ES-I3 (cell line): ENCODE measurements around the gene SVEP1.

Experiments used
- H3K36me3 ChIP-seq: 2 replicates; pipeline ENCODE4 v1.6.1; 2013; ENCODE audit warnings: mild to moderate bottlenecking, low read length, control low read depth, moderate library complexity; ENCODE audit not compliant: insufficient read depth
- H3K4me1 ChIP-seq: 2 replicates; pipeline ENCODE4 v1.6.1; 2013; ENCODE audit warnings: mild to moderate bottlenecking, control low read depth, low read length; ENCODE audit not compliant: insufficient read depth
- H3K9ac ChIP-seq: 2 replicates; pipeline ENCODE4 v1.6.1; 2013; ENCODE audit warnings: low read depth, mild to moderate bottlenecking, low read length, moderate library complexity
- H3K9me3 ChIP-seq: 2 replicates; pipeline ENCODE4 v1.6.1; 2013; ENCODE audit warnings: mild to moderate bottlenecking, low read length, moderate library complexity; ENCODE audit not compliant: control insufficient read depth, insufficient read depth

Gene SVEP1

DNA sequence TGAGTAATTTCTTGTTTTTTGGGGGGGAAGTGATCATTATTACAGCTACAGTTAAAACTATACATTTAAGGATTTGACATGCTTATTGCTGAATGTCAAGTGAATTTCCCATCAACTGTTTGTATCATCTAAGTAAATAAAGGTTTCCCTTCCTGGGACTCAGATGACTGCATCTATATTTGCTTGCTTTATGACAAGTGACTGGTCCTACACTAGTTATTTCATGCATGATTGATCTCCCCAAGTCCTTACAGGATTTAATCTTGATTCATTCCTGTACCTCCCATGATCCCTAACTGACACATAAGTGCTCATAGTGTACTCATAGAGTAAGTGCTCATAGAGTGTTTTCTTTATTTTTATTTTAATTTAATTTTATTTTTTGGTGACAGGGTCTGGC lies 244.7 kb downstream of the SVEP1 start:
- Histone ChIP-seq H3K9ac (no peak overlapping the region), H3K9me3 (no peaks in the 10 kb centered on the region), H3K4me1 (no peaks in the 10 kb centered on the region), H3K36me3 (no peaks in the 10 kb centered on the region)

DNA sequence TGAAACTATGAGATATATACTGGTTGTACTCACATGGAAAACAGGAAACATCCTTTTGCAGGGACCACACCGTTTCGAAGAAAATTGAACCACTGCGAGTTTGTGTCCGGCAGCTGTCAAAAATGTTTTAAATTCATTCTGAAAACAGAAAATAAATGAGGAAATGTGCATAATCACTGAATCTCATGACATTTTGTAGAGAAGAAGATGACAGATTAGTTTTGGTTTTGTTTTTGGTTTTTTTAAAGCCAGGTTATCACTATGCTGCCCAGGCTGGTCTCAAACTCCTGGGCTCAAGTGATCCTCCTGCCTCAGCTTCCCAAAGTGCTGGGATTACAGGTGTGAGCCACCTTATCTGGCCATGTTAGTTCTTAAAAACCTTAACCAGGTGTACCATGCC lies 245.4 kb downstream of the SVEP1 start:
- no peaks in the 10 kb centered on the region for H3K36me3 ChIP-seq
- no peaks in the 10 kb centered on the region for H3K4me1 ChIP-seq
- no peak overlapping the region for H3K9ac ChIP-seq
- no peaks in the 10 kb centered on the region for H3K9me3 ChIP-seq

DNA sequence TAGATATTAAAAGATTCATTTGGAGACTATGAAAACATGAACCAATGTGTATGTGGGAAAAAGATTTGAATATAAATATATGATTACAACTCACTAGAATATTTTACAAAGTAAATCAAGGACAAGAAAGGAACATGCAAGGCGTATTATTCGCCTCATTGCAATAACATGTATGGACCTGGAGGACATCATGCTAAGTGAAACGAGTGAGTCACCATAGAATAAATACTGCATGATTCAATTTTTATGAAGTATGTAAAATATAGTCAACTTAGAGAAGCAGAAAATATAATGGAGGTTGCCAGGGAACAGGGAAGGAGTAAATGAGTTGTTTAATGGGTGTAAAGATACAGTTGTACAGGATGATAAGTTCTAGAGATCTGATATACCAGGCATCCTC lies 246.8 kb downstream of the SVEP1 start:
- Histone ChIP-seq H3K4me1 (no peaks in the 10 kb centered on the region), H3K9ac (no peak overlapping the region), H3K9me3 (no peaks in the 10 kb centered on the region), H3K36me3 (no peaks in the 10 kb centered on the region)

DNA sequence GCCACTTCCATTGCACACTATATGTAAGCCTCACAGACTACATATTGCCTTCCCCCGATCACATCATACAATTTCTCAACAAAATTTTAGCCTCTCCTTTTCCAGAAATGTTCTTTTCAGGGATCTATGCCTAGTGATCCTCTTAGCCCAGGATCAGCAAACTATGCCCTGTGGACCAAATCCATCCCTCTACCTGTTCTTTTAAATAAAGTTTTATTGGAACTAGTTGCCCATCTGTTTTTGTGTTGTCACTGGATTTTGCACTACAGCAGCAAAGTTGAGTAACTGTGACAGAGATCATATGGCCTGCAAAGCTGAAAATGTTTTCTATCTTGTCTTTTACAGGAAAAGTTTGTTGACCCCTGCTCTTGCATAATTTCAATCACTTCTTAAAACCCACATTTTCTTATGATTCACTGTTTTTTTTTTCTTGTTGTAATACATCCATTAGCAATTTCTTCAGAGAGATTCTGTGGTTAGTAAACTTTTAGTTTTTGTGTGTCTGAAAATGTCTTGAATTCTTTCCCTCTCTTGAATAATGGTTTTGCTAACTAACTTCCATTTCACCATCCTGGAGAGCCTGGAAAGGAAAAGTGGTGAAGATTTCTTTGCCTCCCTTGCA lies 248.9 kb downstream of the SVEP1 start:
- Histone ChIP-seq H3K4me1 (no peaks in the 10 kb centered on the region), H3K9me3 (no peaks in the 10 kb centered on the region), H3K9ac (no peak overlapping the region), H3K36me3 (no peaks in the 10 kb centered on the region)

DNA sequence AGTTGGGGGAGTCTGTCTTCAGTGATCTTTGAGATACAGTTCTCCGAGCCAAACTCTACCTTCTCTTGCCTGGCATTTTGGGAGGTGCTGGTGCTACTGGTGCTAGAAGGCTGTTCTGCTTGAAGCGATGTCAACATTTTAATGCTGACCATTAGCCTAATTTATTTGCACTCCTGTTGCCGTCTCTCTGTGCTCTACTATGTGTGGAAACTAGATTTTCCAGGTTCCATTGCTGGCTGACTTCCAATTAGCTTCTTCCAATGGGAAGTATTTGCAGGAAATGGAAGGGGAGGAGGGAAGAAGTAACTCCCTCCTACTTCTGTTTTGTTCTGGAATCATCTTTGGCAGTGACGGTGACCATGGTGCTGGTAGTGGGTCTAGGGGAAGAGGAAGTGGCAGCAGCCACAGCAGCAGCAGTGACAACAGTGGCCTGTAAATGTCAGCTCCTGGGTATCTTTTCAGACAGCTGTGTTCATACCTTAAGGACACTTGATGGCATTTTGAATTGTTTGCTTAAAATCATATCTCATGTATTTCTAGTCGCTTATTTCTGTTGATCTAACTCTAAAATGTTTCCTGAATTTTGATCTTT lies 249.8 kb downstream of the SVEP1 start:
- Histone ChIP-seq H3K9ac (no peak overlapping the region), H3K9me3 (no peaks in the 10 kb centered on the region), H3K36me3 (no peaks in the 10 kb centered on the region), H3K4me1 (no peaks in the 10 kb centered on the region)

DNA sequence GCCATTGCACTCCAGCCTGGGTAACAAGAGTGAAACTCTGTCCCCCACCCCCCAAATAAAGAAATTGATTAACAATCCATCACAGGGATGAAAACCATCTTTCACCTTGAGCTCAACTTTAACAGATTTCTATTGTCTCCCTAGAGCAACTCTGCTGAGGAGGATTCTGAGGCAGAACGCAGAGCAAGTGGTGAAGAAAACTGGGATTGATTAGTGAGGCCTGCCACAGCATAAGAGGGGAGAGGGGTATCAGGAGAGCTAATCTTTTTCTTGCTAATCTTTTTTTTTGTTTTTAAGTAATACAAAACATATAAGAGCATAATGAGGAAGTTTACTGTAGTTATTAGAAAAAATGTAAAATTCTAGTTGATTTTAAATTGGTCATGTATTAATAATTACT lies 250.8 kb downstream of the SVEP1 start:
- no peaks in the 10 kb centered on the region for H3K36me3 ChIP-seq
- no peak overlapping the region for H3K9ac ChIP-seq
- H3K9me3 ChIP-seq, result no peaks in the 10 kb centered on the region
- no peaks in the 10 kb centered on the region for H3K4me1 ChIP-seq

DNA sequence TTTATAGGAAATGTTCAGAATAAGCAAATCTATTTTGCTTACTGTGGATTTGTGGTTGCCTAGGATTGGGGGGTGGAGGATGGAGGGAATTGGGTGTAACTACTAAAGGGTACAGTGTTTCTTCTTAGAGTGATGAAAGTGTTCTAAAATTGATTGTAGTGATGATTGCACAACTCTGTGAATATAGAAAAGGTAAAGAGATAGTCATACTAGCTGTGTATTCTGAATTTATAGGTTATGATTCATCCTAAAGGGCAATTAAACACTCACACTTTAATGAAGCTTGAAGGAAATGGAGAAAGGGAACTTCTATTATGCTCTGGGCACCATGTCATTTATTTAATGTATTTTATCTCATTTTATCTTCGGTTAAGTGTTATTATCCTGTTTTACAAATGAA lies 251.8 kb downstream of the SVEP1 start:
- Histone ChIP-seq H3K4me1 (no peaks in the 10 kb centered on the region), H3K9ac (no peak overlapping the region), H3K36me3 (no peaks in the 10 kb centered on the region), H3K9me3 (peaks cover 2% of the 10 kb centered on the region; the same call in 1 of the 2 replicates)

DNA sequence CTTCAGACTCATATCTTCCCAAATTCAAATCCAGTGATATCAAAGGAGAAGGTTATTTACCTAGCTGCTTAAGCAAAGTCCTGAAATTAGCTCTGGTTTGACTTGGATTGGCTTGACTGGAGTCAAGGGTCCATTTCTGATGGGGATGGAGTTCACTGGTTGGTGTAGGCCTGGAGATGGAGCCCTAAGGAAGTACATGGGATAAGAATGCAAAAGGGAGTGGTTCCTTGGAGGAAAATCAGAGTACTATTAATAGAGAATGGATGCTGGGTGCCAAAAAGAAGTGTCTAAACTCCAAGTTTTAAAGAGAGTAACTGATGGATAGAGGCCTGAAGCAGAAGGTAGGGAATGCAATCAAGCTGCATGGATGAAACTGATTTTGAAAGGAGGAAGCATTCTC lies 255.7 kb downstream of the SVEP1 start:
- Histone ChIP-seq H3K9me3 (peaks cover 2% of the 10 kb centered on the region; the same call in 1 of the 2 replicates), H3K4me1 (no peaks in the 10 kb centered on the region), H3K9ac (no peak overlapping the region), H3K36me3 (no peaks in the 10 kb centered on the region)

DNA sequence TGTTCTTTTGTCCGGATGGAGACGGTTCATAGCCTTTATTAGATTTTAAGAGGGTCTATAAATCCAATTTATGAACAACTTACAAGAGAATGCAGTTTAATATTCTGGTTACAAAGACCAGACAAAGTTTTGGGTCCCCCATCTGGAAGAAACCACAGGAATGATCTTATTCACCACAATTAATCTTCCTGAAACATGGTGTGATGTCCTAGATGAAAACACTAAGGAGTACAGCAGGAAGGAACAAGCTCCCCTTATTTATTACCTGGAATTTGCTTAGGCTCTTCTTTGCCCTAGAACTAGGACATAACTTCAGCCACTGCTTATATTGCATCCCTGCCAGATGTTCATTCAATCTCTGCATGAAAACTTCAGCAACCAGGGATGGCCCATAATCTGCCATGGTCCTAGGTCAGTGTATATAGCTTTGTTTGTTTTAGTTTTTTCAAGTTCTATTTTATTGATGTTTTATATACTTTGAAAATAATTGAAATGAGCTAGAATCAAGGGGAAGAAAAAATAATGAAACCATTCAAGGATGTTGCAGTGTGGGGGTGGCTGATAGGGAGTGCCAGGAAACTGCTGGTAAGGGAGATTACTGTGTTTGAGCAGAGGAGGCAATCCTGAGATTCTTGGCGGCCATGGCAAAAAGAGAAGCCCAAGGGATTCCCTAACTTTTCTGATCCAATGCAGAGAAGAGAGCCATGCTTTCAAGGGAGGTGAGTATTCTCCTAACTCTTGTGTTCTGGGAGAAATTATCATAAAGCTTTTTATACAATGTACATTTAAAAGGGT lies 258.7 kb downstream of the SVEP1 start:
- Histone ChIP-seq H3K9me3 (peaks cover 2% of the 10 kb centered on the region; the same call in 1 of the 2 replicates), H3K4me1 (peaks cover 7% of the 10 kb centered on the region), H3K9ac (no peak overlapping the region), H3K36me3 (no peaks in the 10 kb centered on the region)

DNA sequence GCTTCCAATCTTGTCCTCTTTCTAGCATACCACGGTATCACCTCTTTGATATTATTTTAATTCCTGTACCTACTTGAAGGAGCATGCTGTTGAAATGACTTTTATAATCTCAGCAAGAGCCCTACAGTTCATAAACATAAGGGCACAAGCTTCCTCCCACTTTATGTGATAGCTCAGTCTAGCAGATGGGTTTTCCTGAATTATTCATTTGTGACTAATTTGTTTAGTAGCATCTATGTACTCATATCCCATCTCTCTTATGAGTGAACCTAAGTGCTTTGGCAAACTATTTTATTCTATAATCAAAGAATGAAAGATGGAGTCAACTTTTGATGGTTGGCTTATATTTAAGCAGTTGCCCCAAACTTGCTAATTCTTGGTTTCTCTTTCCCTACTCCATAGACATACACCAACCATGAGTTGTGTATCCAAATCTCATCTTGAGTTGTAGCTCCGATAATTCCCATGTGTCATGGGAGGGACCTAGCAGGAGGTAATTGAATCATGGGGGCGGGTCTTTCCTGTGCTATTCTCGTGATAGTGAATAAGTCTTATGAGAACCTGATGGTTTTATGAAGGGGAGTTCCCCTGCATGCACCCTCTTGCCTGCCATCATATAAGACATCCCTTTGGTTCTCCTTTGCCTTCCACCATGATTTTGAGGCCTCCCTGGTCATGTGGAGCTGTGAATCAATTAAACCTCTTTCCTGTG lies 259.6 kb downstream of the SVEP1 start:
- Histone ChIP-seq H3K4me1 (peaks cover 7% of the 10 kb centered on the region), H3K36me3 (no peaks in the 10 kb centered on the region), H3K9me3 (peaks cover 2% of the 10 kb centered on the region; the same call in 1 of the 2 replicates), H3K9ac (no peak overlapping the region)

DNA sequence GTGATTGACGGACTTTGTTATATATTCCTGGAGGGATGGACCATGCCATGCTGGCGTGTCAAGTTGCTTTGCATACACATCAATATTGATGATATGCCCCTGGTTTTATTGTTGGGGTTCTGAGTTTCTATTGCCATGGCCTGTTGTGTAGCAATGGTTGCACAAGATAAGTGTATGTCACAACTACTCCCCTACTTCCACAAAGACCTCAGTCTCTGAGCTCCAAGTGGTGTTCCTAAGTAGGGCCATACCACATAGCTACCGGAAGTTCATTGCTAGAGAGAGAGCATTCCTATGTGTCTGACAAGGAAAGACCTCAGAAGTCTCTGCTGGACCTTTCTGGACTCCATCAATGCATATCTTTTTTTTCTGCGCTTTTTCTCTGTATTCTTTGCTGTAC lies 261.6 kb downstream of the SVEP1 start:
- H3K4me1 ChIP-seq, result peaks cover 7% of the 10 kb centered on the region
- H3K9ac ChIP-seq, result no peak overlapping the region
- H3K9me3 ChIP-seq, result no peaks in the 10 kb centered on the region

DNA sequence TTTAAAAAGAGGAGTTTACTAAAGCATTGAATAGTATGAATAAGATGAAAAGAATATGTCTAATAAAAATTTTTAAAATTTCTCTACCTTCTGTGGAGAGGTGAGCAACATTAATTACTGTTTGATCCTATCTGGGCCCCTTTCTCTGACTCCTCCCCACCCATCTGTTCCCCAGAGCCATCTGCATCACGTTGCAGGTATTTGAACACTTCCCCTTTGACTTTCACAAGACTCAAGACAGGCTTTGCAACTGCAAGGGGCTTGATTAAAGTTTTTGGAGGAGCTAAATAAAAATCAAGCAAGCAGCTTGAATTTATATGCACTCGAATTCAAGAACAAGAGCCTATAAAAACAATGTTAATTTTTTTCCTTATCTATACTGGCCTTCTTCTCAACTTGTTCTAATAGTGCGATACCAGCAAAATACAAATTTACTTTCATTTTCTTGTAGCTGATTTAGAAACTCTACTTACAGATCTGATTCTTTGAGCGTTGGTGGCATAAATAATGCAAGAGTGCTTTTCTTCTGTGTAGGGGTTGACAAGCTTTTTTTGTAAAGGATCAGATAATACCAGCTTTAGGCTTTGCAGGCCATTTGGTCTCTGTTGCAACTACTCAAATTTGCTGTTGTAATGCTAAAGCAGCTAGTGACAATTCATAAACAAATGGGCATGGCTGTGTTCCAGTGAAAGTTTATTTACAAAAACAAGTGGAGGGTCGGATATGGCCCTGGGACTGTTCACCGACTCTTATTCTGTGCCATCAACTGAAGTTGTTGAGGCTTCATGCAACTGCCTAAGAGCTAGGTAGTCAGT lies 263.1 kb downstream of the SVEP1 start:
- Histone ChIP-seq H3K36me3 (no peaks in the 10 kb centered on the region), H3K9me3 (no peaks in the 10 kb centered on the region), H3K9ac (no peak overlapping the region), H3K4me1 (peaks cover 7% of the 10 kb centered on the region)

More for the DNA sequence above, 261.6 kb downstream of the SVEP1 start:
- no peaks in the 10 kb centered on the region for H3K36me3 ChIP-seq
